ENCODE data around the gene BTBD16. TPM values are rescaled to one million over a fixed set of nuclear protein-coding genes. Genes with fewer than 3 reads are reported as not detected.

Gene BTBD16
- polyA plus RNA-seq, 3 donors = not detected

- TF ChIP-seq CTCF (IDR thresholded peaks at IDR 0.05) = no peak
- Mint-ChIP-seq H3K36me3 (no peaks in the 10 kb centered on the region), H3K4me1 (no peaks in the 10 kb centered on the region), H3K27ac (no peak overlapping the region), H3K27me3 (ENCODE audit: low read depth in 3 of 3) (peaks cover 13 to 19% (median 19%) of the 10 kb centered on the region in 3 donors), H3K9me3 (peaks cover 0 to 15% (median 9%) of the 10 kb centered on the region in 7 donors), H3K4me3 (no peak overlapping the region)
- no peak overlapping the region for H3K27ac ChIP-seq (ENCODE audit: low read depth in 1 of 2, low read length in 2 of 2)
- no peaks in the 10 kb centered on the region for H4K20me1 ChIP-seq (ENCODE audit: insufficient read depth, low read length)
- no peaks in the 10 kb centered on the region for H3K9me3 ChIP-seq (replicated peaks in 1 of 2; ENCODE audit: control insufficient read depth in 1 of 2, insufficient read depth in 1 of 2, low read length in 2 of 2)
- H3K4me1 ChIP-seq (ENCODE audit: control insufficient read depth in 1 of 2, insufficient read depth in 2 of 2, low read length in 2 of 2) = no peaks in the 10 kb centered on the region
- no peak overlapping the region for H3K4me3 ChIP-seq (replicated peaks in 1 of 3; ENCODE audit: low read depth in 2 of 3, low read length in 3 of 3)
- H3K9ac ChIP-seq (ENCODE audit: insufficient read depth, low read length, poor library complexity, severe bottlenecking) = no peak overlapping the region
- 100% methylated on average over 2 of the region's 4 CpGs for WGBS (ENCODE audit: insufficient coverage)
- no peak for DNase-seq
- no peak overlapping the region for H3K4me2 ChIP-seq (replicated peaks; ENCODE audit: extremely low read depth, low read length, poor library complexity, severe bottlenecking)
- H2AFZ ChIP-seq (ENCODE audit: insufficient read depth, low read depth, low read length, poor library complexity, severe bottlenecking) = no peak overlapping the region
- no peaks in the 10 kb centered on the region for H3K36me3 ChIP-seq (replicated peaks in 1 of 2; ENCODE audit: control insufficient read depth in 1 of 2, insufficient read depth in 2 of 2, low read length in 2 of 2)
- H3K79me2 ChIP-seq (ENCODE audit: insufficient read depth, low read length) = no peaks in the 10 kb centered on the region
- intact Hi-C loops (cut with micrococcal nuclease) = no loop called here
- no peaks in the 10 kb centered on the region for H3K27me3 ChIP-seq (ENCODE audit: control insufficient read depth in 2 of 2, insufficient read depth in 2 of 2, low read length in 2 of 2)
Measured at GRCh38 chr10:122362031-122362592, 91.0 kb downstream of the BTBD16 start.

- H3K27me3 ChIP-seq (ENCODE audit: control insufficient read depth in 2 of 2, insufficient read depth in 2 of 2, low read length in 2 of 2) = no peaks in the 10 kb centered on the region
- H4K20me1 ChIP-seq (ENCODE audit: insufficient read depth, low read length) = no peaks in the 10 kb centered on the region
- no peak overlapping the region for H2AFZ ChIP-seq (ENCODE audit: insufficient read depth, low read depth, low read length, poor library complexity, severe bottlenecking)
- no peak for TF ChIP-seq CTCF (IDR thresholded peaks at IDR 0.05)
- no peaks in the 10 kb centered on the region for H3K36me3 ChIP-seq (replicated peaks in 1 of 2; ENCODE audit: control insufficient read depth in 1 of 2, insufficient read depth in 2 of 2, low read length in 2 of 2)
- H3K27ac ChIP-seq (ENCODE audit: low read depth in 1 of 2, low read length in 2 of 2) = no peak overlapping the region
- no peak overlapping the region for H3K4me3 ChIP-seq (replicated peaks in 1 of 3; ENCODE audit: low read depth in 2 of 3, low read length in 3 of 3)
- H3K4me1 Mint-ChIP-seq = no peaks in the 10 kb centered on the region
- H3K9me3 Mint-ChIP-seq = peaks cover 0 to 17% (median 9%) of the 10 kb centered on the region in 7 donors
- intact Hi-C loops (cut with micrococcal nuclease) = no loop called here
- no peaks in the 10 kb centered on the region for H3K4me1 ChIP-seq (ENCODE audit: control insufficient read depth in 1 of 2, insufficient read depth in 2 of 2, low read length in 2 of 2)
- H3K36me3 Mint-ChIP-seq = no peaks in the 10 kb centered on the region
- H3K9ac ChIP-seq (ENCODE audit: insufficient read depth, low read length, poor library complexity, severe bottlenecking) = no peak overlapping the region
- H3K27ac Mint-ChIP-seq = no peak overlapping the region
- peaks cover 14 to 21% (median 19%) of the 10 kb centered on the region in 3 donors for H3K27me3 Mint-ChIP-seq (ENCODE audit: low read depth in 3 of 3)
- no peaks in the 10 kb centered on the region for H3K79me2 ChIP-seq (ENCODE audit: insufficient read depth, low read length)
- WGBS (ENCODE audit: insufficient coverage) = 69% methylated on average over 2 of the region's 2 CpGs
- no peak overlapping the region for H3K4me2 ChIP-seq (replicated peaks; ENCODE audit: extremely low read depth, low read length, poor library complexity, severe bottlenecking)
- H3K9me3 ChIP-seq (replicated peaks in 1 of 2; ENCODE audit: control insufficient read depth in 1 of 2, insufficient read depth in 1 of 2, low read length in 2 of 2) = no peaks in the 10 kb centered on the region
- no peak for DNase-seq
- no peak overlapping the region for H3K4me3 Mint-ChIP-seq
Measured at GRCh38 chr10:122362621-122363020, 91.5 kb downstream of the BTBD16 start.
